CD4-positive, alpha-beta T cell treated with Interleukin-15 for 1 hour (primary cell): Measurements from ENCODE around the gene MAMDC4.

Source experiments
- DNase-seq: peaks from one replicate; pipeline ENCODE4 v3.0.0-alpha.2; 2020

The MAMDC4 gene

DNA sequence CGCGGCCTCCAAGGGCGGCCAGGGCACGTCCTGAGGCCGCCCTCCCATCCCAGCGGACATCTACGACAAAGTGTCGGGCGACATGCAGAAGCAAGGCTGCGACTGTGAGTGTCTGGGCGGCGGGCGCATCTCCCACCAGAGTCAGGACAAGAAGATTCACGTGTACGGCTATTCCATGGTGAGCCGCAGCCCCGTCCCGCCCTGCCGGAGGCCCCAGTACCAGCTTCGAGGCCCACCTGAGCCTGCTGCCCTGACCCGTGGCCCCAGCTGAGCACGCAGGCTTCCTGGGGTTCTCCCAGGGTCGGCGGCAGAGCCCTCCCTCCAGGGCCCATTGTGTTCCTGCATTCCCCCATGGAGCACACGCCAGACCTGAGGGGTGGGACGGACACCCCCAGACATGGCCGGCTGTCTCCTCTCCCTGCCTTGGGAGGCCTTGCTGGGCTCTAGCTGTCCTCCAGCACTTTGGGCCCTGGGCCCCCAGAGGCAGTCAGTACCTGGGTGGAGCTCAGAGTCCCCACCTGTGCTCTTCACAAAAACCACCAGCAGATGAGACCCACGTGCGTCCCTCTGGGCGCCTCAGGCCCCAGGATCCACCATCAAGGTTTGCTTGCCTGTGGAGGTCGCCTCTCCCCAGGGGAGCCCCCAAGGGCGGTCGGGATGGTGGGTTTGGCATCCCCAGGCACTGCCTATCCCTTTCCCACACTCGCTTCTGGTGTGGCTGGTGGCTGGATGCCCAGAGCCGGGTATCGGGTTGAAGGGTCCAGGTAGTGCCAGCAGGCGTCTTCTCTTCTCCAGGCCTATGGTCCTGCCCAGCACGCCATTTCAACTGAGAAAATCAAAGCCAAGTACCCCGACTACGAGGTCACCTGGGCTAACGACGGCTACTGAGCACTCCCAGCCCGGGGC lies 1.9 kb upstream of the MAMDC4 start:
- no peak for DNase-seq

DNA sequence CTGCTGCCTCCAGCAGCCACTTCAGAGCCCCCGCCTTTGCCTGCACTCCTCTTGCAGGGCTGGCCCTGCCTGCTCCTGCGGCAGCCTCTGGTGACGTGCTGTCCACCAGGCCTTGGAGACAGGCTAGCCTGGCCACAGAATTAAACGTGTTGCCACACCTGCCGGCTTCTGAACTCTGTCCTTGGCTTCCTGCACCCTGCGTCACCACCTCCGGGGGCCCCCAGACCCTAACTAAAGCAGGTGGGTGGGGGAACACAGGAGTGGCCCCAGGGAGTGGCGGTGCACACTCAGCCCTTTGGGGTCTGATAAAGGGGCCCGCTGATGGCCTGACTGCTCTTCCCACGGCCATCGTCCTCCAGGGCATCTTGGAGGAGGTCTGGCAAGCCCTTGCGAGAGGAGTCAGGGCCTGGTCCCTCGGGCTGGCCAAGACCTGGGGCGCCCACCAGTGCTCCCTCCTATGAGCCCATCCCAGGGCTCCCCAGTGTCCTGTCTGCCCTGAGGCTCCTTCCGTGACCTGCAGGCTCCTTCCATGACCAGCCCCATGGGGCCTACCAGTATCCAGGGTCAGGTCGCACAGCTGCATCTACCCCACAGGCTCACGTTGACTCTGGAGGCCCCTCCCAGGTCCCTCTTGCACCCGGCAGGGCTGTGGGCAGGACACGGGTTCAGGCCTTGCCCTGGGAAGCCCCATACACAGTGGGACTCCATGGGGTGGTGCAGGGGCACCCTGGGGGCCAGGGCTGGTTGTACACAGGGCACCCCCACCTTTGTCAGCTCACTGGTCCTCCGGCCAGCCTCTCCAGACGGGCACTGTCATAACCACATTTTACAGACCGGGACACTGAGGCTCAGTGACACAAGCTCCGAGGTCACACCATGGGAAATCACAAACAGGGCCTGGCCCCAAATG lies 1.0 kb upstream of the MAMDC4 start:
- DNase-seq: no peak

DNA sequence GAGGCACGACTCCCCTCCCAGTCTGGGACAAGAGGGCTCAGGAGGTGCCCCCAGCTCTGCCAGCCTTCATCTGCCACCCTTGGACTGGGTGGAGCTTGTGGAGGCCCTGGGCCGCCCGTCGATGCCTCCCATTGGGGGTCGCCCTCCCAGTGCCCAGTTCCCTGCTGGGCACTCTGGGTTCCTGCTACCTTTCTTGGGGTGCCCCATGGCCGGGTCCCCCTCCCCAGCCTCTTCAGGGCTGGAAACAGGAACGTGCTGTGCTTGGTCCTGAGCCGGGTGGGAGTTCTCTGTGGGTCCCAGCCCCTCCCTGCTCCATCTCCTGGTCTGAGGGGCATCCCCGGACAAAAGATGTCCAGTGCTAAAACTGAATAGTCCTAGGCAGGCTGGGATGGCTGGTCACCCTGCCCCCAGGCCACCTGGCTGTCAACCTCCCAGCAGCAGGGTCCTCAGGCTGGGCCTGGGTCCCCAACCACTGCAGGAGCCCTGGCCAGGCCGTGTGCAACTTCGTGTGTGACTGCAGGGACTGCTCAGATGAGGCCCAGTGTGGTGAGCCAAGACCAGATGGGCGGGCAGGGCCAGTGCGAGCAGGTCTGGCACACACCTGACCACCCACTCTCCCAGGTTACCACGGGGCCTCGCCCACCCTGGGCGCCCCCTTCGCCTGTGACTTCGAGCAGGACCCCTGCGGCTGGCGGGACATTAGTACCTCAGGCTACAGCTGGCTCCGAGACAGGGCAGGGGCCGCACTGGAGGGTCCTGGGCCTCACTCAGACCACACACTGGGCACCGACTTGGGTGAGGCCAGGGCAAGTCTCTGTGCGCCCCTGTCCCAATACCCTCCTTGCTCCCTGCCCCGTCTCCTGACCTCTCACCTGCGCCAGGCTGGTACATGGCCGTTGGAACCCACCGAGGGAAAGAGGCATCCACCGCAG lies 784 bp downstream of the MAMDC4 start:
- DNase-seq: no peak

DNA sequence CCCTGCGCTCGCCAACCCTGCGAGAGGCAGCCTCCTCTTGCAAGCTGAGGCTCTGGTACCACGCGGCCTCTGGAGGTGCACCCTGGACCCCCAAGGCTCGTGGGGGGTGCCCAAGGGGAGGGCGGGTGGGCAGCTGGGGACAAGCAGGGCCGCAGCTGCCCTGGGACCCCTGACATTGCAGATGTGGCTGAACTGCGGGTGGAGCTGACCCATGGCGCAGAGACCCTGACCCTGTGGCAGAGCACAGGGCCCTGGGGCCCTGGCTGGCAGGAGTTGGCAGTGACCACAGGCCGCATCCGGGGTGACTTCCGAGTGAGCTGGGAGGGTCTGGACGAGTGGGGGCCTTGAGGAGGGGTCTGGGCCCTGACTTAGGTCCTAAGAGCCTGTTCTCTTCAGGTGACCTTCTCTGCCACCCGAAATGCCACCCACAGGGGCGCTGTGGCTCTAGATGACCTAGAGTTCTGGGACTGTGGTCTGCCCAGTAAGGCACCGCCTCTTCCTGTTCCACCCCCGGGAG lies 1.5 kb downstream of the MAMDC4 start:
- no peak for DNase-seq

DNA sequence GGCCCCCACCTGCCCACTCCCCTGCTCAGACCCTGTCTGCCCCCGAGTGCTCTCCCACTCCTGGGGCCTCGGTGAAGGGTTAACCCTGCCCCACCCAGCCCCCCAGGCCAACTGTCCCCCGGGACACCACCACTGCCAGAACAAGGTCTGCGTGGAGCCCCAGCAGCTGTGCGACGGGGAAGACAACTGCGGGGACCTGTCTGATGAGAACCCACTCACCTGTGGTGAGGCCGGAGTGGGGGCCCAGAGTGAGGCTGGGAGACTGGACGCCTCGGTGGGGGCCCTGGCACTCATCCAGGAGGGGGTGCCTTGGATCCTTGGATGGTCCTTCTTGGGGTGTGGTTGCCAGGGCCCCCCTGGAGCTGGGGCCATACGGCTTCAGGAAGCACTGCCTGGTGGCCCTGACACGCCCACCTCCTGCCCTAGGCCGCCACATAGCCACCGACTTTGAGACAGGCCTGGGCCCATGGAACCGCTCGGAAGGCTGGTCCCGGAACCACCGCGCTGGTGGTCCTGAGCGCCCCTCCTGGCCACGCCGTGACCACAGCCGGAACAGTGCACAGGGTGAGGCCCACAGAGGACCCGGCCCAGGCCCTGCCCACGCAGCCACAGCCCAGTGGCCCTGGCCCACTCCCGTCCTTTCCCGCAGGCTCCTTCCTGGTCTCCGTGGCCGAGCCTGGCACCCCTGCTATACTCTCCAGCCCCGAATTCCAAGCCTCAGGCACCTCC lies 2.1 kb downstream of the MAMDC4 start:
- DNase-seq: no peak

DNA sequence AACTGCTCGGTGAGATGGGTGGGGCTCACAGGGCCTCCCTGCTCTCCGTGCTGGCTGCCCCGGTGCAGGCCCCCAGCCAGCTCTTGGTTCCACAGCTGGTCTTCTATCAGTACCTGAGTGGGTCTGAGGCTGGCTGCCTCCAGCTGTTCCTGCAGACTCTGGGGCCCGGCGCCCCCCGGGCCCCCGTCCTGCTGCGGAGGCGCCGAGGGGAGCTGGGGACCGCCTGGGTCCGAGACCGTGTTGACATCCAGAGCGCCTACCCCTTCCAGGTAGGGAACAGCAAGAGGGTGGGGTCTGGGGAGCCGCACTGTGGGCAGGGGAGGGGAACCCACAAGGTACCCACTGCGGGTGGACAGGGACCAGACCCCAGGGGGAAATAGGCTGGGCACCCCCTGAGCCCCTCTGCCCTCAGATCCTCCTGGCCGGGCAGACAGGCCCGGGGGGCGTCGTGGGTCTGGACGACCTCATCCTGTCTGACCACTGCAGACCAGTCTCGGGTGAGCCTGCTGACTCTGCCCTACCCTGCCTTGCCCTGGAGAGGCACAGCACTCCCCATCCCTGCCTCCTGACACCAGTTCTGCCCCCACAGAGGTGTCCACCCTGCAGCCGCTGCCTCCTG lies 2.8 kb downstream of the MAMDC4 start:
- DNase-seq: no peak

DNA sequence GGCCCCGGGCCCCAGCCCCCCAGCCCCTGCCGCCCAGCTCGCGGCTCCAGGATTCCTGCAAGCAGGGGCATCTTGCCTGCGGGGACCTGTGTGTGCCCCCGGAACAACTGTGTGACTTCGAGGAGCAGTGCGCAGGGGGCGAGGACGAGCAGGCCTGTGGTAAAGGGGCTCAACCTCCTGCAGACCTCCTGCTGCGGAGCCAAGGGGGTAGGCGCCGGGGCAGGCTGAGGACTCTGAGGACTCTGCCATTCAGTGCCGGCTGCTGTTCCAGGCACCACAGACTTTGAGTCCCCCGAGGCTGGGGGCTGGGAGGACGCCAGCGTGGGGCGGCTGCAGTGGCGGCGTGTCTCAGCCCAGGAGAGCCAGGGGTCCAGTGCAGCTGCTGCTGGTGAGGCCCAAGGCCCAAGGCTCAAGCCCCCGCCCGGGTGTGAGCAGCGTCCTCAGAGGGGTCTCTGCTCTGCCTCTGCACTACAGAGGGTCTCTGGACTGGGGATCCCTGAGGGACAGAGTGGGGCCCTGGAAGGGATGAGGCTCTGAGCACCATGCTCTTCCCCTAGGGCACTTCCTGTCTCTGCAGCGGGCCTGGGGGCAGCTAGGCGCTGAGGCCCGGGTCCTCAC lies 3.4 kb downstream of the MAMDC4 start:
- no peak for DNase-seq

DNA sequence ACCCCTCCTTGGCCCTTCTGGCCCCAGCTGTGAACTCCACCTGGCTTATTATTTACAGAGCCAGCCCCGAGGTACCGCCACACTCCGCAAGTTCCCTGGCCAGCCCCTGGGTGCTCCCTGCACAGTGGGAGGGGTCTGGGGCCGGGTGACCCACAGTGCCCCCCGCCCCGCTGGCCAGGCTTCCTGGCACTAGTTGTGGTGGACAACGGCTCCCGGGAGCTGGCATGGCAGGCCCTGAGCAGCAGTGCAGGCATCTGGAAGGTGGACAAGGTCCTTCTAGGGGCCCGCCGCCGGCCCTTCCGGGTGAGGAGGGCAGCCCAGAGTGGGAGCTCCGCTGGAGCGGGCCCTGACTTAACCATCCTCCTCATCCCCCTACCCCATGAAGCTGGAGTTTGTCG lies 3.9 kb downstream of the MAMDC4 start:
- no peak for DNase-seq

DNA sequence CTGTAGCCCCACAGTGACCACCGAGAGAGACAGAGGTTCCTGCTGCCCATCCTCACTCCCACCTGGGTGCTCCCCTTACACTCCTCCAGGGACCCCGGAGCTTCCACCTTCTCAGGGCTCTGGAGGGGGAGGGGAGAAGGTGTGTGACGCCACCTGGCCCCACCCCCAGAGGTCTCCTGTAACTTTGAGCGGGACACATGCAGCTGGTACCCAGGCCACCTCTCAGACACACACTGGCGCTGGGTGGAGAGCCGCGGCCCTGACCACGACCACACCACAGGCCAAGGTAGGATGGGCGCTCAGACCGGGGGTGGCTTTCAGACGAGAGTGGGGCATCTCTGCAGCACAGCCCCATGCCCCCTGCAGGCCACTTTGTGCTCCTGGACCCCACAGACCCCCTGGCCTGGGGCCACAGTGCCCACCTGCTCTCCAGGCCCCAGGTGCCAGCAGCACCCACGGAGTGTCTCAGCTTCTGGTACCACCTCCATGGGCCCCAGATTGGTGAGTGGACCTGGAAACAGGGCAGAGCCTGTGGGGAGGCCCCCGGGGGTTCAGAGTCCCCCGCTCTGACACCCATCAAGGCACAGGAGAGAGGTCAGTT lies 4.5 kb downstream of the MAMDC4 start:
- no peak for DNase-seq

DNA sequence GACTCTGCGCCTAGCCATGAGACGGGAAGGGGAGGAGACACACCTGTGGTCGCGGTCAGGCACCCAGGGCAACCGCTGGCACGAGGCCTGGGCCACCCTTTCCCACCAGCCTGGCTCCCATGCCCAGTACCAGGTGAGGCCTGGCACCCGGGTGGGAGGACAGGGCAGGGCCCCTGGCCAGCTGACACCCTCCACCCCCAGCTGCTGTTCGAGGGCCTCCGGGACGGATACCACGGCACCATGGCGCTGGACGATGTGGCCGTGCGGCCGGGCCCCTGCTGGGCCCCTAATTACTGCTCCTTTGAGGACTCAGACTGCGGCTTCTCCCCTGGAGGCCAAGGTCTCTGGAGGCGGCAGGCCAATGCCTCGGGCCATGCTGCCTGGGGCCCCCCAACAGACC lies 5.0 kb downstream of the MAMDC4 start:
- DNase-seq: no peak

DNA sequence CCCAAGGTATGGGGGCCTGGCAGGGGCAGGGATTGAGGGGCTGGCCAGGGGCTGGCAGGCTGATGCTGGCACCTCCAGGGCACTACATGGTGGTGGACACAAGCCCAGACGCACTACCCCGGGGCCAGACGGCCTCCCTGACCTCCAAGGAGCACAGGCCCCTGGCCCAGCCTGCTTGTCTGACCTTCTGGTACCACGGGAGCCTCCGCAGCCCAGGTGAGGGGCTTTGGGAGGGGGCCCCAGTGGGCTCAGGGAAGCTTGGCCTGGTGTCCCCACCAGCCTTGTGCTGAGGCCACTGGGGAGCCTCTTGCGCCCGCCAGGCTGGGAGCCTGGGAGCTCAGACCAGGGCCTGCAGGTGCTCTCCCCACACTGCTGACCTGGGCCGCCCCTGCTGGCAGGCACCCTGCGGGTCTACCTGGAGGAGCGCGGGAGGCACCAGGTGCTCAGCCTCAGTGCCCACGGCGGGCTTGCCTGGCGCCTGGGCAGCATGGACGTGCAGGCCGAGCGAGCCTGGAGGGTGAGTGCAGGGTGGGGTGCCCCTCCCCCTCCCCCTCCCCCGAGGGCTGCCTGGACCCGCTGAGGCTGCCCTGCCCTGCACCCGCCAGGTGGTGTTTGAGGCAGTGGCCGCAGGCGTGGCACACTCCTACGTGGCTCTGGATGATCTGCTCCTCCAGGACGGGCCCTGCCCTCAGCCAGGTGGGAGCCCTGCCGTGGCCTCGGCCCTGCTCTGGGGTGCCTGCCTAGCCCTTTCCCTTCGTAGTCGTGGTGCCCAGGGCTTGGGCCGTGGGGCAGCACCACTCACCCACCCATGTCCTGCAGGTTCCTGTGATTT lies 5.7 kb downstream of the MAMDC4 start:
- DNase-seq: no peak

DNA sequence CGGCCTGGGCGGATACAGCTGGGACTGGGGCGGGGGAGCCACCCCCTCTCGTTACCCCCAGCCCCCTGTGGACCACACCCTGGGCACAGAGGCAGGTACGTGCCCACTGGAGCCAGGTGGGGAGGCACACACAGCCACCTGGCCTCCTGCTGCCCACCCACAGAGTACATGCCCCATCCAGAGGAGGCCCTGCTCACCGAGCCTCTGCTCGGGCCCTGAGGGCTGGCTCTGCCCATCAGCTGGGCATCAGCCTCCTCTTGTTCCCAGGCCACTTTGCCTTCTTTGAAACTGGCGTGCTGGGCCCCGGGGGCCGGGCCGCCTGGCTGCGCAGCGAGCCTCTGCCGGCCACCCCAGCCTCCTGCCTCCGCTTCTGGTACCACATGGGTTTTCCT lies 6.3 kb downstream of the MAMDC4 start:
- no peak for DNase-seq

DNA sequence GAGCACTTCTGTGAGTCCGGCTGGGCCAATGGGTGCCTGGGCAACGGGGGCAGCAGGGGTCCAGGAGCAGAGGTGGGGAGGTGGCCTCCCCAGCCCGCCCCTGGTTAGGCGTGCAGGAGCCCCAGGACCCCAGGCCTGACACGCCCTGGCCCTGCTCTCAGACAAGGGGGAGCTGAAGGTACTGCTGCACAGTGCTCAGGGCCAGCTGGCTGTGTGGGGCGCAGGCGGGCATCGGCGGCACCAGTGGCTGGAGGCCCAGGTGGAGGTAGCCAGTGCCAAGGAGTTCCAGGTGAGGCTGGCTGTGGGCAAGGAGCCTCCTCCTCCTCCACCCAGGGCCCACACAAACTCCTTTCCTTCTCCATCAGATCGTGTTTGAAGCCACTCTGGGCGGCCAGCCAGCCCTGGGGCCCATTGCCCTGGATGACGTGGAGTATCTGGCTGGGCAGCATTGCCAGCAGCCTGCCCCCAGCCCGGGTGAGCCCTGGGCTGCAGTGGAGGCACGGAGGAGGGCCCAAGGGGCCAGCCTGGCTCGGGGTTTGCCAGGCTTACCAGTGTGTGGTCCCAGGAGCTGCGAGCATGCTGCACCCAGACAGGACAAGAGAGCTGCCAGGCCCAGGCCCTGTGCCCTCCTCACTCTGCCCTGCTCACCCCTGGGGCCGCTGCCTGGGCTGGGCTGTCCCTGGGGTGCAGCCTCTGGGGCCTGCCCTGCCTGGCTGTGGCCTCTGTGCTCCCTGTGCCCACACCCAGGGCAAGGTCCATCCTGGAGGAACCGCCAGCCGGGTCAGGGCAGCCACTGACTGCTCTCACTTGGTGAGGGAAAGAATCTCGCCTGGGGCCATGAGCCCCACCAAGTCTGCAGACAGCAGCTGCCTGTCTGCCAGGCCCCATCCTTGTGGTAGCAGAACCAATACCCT lies 7.0 kb downstream of the MAMDC4 start:
- DNase-seq: peak; percentile 10

DNA sequence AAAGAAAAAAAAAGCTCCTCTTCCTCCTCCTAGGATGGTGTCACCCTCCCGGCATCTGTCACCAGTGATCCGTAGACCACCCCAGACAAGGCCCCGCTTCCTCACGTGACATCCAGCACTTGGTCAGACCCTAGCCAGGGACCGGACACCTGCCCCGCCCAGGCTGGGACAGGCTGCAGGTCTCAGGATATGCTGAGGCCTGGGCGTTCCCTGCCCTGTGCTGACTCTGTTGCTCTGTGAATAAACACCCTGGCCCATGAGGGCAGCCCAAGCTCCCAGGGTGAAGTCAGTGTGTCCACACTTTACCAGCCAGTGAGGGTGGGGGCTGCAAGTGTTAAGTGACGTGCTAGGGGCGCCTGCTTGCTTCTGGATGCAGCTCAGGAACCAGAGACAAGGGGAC lies 8.4 kb downstream of the MAMDC4 start:
- no peak for DNase-seq

DNA sequence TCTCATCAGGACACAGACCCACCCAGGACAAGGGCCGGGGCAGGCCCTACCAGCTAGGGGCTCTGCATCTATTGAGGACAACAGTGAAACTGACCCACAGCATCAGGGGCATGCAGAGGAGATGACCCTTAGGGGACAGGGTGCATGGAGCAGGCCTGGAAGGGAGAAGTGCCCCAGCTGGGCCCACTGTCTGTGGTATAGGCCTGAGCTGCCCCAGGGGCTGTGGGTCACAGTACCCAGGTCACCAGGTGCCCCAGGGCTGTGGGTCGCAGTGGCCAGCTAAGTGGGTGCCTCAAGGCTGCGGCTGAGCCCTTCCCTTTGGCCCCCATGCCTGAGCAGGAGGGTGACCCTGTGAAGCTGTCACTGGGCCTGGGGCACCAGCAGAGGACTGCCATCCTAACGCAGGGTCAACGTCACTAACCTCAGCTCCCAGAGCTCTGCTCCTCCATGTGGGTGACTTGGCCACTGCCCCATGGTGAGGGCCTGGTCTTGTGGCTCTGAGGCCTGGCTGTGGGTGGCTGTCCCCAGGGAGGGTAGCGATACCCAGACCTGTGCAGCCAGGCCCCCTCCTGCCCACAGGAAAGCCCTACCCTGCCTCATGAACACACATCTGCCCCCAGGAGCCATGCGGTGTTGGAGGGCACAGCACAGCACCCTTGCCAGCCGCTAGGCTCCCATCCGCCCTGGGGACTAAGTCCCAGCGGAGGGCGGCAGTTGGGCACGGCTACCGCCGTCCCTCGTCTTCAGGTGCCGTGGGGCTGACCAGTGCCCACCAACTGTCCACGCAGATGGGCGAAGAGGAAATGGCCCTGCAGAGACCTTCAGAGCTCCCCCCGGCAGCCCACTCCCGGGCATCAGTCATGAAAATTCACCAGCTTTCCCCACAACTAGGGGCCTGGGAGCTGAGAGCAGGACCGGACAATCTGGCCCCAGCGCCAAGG lies 9.1 kb downstream of the MAMDC4 start:
- no peak for DNase-seq

DNA sequence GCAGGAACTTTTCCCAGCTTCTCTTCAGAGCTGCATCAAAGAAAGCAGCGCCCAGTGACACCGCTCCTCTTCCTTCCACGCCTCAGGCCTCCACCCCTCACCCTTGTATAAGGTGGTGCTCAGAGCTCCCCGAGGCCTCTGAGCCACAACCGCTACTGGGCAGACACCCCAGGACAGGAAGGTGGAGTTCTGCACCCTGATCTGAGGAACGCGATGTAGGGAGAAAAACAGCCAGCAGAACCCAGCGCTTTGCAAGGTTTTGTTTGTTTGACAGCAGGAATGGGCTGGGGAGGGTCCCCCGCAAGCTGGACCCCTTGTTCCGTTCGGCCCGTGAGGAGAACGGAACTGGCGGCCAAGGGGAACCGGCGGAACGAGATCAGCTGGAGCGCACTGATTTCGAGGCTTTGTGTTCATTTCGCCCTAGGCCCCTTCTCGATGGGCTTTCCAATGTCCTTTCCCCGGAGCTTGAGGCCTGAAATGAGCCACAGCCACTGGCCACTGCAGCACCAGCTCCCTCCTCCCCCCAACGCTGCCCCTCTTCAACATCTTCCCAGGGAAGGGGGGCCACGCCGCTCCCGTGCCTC lies 9.8 kb downstream of the MAMDC4 start:
- DNase-seq: no peak
